22Rv1 (cell line): ENCODE measurements around the gene SLC10A2.
"Not testable (repeated sequence)": the region's sequence is repeated elsewhere in the genome, so short reads cannot be mapped to it uniquely, and the experiment has no call there.

Source experiments
- ZFX ChIP-seq: fragments of 450-650 bp; IDR thresholded peaks from 2 replicates; pipeline ENCODE4 v1.6.1; 2017; ENCODE audit warnings: antibody characterized with exemption, borderline replicate concordance
- TF ChIP-seq, protein P1 (sequence below): fragments of 450-650 bp; IDR thresholded peaks from 2 replicates; pipeline ENCODE4 v1.5.1; 2017; ENCODE audit warnings: mild to moderate bottlenecking

DNA sequence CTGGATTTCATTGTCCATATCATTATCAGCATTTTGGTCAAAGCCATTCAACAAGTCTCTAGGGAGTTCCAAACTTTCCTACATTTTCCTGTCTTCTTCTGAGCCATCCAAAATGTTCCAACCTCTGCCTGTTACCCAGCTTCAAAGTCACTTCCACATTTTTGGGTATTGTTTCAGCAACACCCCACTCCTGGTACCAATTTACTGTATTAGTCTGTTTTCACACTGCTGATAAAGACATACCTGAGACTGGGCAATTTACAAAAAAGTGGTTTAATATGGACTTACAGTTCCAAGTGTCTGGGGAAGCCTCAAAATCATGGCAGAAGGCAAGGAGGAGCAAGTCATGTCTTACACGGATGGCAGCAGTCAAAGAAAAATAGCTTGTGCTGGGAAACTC, 27.4 kb upstream of the SLC10A2 start:
- TF ChIP-seq, protein P1, sequence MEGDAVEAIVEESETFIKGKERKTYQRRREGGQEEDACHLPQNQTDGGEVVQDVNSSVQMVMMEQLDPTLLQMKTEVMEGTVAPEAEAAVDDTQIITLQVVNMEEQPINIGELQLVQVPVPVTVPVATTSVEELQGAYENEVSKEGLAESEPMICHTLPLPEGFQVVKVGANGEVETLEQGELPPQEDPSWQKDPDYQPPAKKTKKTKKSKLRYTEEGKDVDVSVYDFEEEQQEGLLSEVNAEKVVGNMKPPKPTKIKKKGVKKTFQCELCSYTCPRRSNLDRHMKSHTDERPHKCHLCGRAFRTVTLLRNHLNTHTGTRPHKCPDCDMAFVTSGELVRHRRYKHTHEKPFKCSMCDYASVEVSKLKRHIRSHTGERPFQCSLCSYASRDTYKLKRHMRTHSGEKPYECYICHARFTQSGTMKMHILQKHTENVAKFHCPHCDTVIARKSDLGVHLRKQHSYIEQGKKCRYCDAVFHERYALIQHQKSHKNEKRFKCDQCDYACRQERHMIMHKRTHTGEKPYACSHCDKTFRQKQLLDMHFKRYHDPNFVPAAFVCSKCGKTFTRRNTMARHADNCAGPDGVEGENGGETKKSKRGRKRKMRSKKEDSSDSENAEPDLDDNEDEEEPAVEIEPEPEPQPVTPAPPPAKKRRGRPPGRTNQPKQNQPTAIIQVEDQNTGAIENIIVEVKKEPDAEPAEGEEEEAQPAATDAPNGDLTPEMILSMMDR, result not testable (repeated sequence)
- TF ChIP-seq ZFX, result not testable (repeated sequence)
